HepG2 (cell line): Measurements from ENCODE around the gene BSG. TPM values are rescaled to one million over a fixed set of nuclear protein-coding genes. Genes with fewer than 3 reads are reported as not detected.
A peak's percentile ranks its signal among the peaks of the same experiment; 100 is the strongest.

ENCODE experiments used
- ARID5B ChIP-seq: IDR thresholded peaks from 2 replicates; pipeline ENCODE4 v1.4.0; 2020; ENCODE audit warnings: mild to moderate bottlenecking, missing genetic modification reagents
- MXI1 ChIP-seq: IDR thresholded peaks from 3 replicates; pipeline ENCODE4 v1.6.1; 2012; ENCODE audit warnings: low read depth, low read length, inconsistent platforms, borderline replicate concordance
- MYC ChIP-seq: sonication (generic); formaldehyde crosslinking; IDR thresholded peaks from 2 replicates; pipeline ENCODE4 v1.9.0; 2021; ENCODE audit warnings: missing genetic modification reagents, borderline replicate concordance
- NFIB ChIP-seq: sonication (generic); formaldehyde crosslinking; IDR thresholded peaks from 2 replicates; pipeline ENCODE4 v1.9.0; 2021; ENCODE audit warnings: missing genetic modification reagents, mild to moderate bottlenecking, borderline replicate concordance
- NRL ChIP-seq: sonication (generic); formaldehyde crosslinking; IDR thresholded peaks from 2 replicates; pipeline ENCODE4 v1.5.0; 2020; ENCODE audit warnings: missing genetic modification reagents, mild to moderate bottlenecking, moderate library complexity, borderline replicate concordance
- SIN3A ChIP-seq: IDR thresholded peaks from 2 replicates; pipeline ENCODE4 v1.6.1; 2011; ENCODE audit warnings: low read depth, mild to moderate bottlenecking, control low read depth, low read length, borderline replicate concordance
- SKIL ChIP-seq: sonication (generic); formaldehyde crosslinking; IDR thresholded peaks from 2 replicates; pipeline ENCODE4 v1.8.0; 2022; ENCODE audit warnings: missing genetic modification reagents, mild to moderate bottlenecking, moderate library complexity, borderline replicate concordance
- ZBTB14 ChIP-seq: sonication (generic); formaldehyde crosslinking; IDR thresholded peaks from 2 replicates; pipeline ENCODE4 v1.4.0; 2020; ENCODE audit warnings: missing genetic modification reagents
- ZBTB33 ChIP-seq: sonication (generic); formaldehyde crosslinking; IDR thresholded peaks from 2 replicates; pipeline ENCODE4 v1.4.0; 2020; ENCODE audit warnings: missing genetic modification reagents
- ZNF12 ChIP-seq: sonication (generic); formaldehyde crosslinking; IDR thresholded peaks from 2 replicates; pipeline ENCODE4 v1.5.0; 2020; ENCODE audit warnings: missing genetic modification reagents
- ZNF382 ChIP-seq: sonication (generic); formaldehyde crosslinking; IDR thresholded peaks from 2 replicates; pipeline ENCODE4 v1.5.0; 2020; ENCODE audit warnings: missing genetic modification reagents, mild to moderate bottlenecking, borderline replicate concordance
- polyA plus RNA-seq, 8 experiments: library from polyadenylated mRNA; depleted of rRNA in 3 of 8; stranded (reverse) in 7 of 8; unstranded in 1 of 8; fragments of >200 nt; fragmentation: Illumina TruSeq in 4 of 8; extraction: Trizol in 4 of 8; gene quantifications; 2 replicates each; pipeline versions ENCODE4 v1.2.1 to v1.2.3, GENCODE V29; 2011 to 2016; ENCODE audit warnings: low read depth in 4 of 8, missing spikeins in 1 of 8, mixed read lengths in 1 of 8; ENCODE audit not compliant: insufficient read depth in 1 of 8
- total RNA-seq, 5 experiments: library from RNA; depleted of rRNA; stranded (reverse); fragments of >200 nt; fragmentation: Illumina TruSeq; extraction: Trizol; gene quantifications; 2 replicates each; pipeline ENCODE4 v1.2.3, GENCODE V29; 2016; ENCODE audit warnings: low read depth in 1 of 5
- TF ChIP-seq, protein P1 (sequence below): sonication (generic); formaldehyde crosslinking; IDR thresholded peaks from 2 replicates; pipeline ENCODE4 v1.9.0; 2021; ENCODE audit warnings: missing genetic modification reagents, borderline replicate concordance

BSG gene
- total and polyA plus RNA-seq, 2 of the 13 experiments (the other 11 are each of a cell fraction or from before 2014, with no cell fraction given), result 309 to 754 TPM

GRCh38 chr19:558770-559439 is 13.5 kb upstream of the BSG start (continued):
- TF ChIP-seq NRL (CRISPR knock-in tag), result peak; percentile 42; the same call in 1 of the 2 replicates
- TF ChIP-seq ZNF12 (CRISPR knock-in tag), result no peak
- TF ChIP-seq NFIB, result no peak
- TF ChIP-seq, protein P1, sequence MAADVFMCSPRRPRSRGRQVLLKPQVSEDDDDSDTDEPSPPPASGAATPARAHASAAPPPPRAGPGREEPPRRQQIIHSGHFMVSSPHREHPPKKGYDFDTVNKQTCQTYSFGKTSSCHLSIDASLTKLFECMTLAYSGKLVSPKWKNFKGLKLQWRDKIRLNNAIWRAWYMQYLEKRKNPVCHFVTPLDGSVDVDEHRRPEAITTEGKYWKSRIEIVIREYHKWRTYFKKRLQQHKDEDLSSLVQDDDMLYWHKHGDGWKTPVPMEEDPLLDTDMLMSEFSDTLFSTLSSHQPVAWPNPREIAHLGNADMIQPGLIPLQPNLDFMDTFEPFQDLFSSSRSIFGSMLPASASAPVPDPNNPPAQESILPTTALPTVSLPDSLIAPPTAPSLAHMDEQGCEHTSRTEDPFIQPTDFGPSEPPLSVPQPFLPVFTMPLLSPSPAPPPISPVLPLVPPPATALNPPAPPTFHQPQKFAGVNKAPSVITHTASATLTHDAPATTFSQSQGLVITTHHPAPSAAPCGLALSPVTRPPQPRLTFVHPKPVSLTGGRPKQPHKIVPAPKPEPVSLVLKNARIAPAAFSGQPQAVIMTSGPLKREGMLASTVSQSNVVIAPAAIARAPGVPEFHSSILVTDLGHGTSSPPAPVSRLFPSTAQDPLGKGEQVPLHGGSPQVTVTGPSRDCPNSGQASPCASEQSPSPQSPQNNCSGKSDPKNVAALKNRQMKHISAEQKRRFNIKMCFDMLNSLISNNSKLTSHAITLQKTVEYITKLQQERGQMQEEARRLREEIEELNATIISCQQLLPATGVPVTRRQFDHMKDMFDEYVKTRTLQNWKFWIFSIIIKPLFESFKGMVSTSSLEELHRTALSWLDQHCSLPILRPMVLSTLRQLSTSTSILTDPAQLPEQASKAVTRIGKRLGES (CRISPR knock-in tag), result no peak
- no peak for TF ChIP-seq ZNF382
- no peak for TF ChIP-seq ZBTB14 (CRISPR knock-in tag)
- TF ChIP-seq MYC (CRISPR knock-in tag), result 0 out of 2 replicates have a peak, but pooled peaks have one; percentile 16
- TF ChIP-seq ARID5B (CRISPR knock-in tag), result peak; percentile 69
- peak; percentile 28; the same call in 1 of the 3 replicates for TF ChIP-seq MXI1
- TF ChIP-seq SKIL (CRISPR knock-in tag), result peak; percentile 81; the same call in 1 of the 2 replicates
- TF ChIP-seq ZBTB33, result 0 out of 2 replicates have a peak, but pooled peaks have one; percentile 13
- TF ChIP-seq SIN3A, result 0 out of 2 replicates have a peak, but pooled peaks have one; percentile 65
